Astrocyte of the cerebellum (primary cell): ENCODE results near the gene KIFC1.
"Not testable (repeated sequence)": the region's sequence is repeated elsewhere in the genome, so short reads cannot be mapped to it uniquely, and the experiment has no call there.

Experiments
- DNase-seq: peaks from one replicate; pipeline ENCODE4 v3.0.0-alpha.2; 2011; ENCODE audit warnings: low read depth
- H3K4me3 ChIP-seq: 2 replicates; pipeline ENCODE4 v1.5.1; 2011; ENCODE audit warnings: mild to moderate bottlenecking, low read depth, low read length, moderate library complexity
- in situ Hi-C: cut with HindIII; loops from 2 replicates; pipeline ENCODE4 v1.10.0; 2017; ENCODE audit warnings: low sequenced_read_pairs
- TF ChIP-seq, protein P1 (sequence below): IDR thresholded peaks from 2 replicates; pipeline ENCODE4 v1.5.1; 2012; ENCODE audit warnings: low read length, low read depth, moderate library complexity, mild to moderate bottlenecking; ENCODE audit errors: missing control alignments

KIFC1 gene

DNA sequence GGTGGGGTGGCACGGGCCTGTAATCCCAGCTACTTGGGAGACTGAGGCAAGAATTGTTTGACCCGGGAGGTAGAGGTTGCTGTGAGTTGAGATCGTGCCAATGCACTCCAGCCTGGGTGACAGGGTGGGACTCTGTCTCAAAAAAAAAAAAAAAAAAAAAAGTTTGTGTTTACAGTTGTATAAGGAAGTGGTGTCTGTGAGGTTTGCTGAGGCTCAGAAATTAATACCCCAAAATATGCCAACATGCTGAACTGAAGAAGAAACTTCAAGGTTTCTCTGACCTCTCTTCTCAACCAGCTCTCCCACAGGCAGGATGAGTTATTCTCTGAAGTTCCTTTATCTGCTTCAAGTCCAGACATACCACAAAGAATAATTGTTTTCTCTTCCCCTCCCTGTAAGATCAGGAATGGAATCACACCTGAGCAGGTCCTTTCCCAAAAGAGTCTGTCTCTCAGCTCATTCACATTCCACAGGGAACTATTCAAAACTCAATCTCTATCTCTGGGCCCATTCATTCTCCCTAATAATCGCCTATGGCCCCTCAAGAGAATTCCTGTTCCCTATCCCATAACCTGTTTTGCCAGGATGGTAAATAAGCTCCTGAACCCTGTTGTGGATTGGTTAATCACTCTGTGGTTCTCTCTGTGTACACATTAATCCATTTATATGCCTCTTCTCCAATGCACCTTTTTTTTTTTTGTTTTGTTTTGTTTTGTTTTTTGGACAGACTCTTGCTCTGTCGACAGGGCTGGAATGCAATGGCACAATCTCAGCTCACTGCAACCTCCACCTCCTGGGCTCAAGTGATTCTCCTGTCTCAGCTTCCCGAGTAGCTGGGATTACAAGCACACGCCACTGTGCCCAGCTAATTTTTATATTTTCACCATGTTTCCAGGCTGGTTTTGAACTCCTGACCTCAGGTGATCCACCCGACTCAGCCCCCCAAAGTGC, 17.4 kb upstream of the KIFC1 start:
- TF ChIP-seq, protein P1, sequence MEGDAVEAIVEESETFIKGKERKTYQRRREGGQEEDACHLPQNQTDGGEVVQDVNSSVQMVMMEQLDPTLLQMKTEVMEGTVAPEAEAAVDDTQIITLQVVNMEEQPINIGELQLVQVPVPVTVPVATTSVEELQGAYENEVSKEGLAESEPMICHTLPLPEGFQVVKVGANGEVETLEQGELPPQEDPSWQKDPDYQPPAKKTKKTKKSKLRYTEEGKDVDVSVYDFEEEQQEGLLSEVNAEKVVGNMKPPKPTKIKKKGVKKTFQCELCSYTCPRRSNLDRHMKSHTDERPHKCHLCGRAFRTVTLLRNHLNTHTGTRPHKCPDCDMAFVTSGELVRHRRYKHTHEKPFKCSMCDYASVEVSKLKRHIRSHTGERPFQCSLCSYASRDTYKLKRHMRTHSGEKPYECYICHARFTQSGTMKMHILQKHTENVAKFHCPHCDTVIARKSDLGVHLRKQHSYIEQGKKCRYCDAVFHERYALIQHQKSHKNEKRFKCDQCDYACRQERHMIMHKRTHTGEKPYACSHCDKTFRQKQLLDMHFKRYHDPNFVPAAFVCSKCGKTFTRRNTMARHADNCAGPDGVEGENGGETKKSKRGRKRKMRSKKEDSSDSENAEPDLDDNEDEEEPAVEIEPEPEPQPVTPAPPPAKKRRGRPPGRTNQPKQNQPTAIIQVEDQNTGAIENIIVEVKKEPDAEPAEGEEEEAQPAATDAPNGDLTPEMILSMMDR = no peak
- in situ Hi-C loops = no loop called here
- no peak overlapping the region for H3K4me3 ChIP-seq
- no peak for DNase-seq

DNA sequence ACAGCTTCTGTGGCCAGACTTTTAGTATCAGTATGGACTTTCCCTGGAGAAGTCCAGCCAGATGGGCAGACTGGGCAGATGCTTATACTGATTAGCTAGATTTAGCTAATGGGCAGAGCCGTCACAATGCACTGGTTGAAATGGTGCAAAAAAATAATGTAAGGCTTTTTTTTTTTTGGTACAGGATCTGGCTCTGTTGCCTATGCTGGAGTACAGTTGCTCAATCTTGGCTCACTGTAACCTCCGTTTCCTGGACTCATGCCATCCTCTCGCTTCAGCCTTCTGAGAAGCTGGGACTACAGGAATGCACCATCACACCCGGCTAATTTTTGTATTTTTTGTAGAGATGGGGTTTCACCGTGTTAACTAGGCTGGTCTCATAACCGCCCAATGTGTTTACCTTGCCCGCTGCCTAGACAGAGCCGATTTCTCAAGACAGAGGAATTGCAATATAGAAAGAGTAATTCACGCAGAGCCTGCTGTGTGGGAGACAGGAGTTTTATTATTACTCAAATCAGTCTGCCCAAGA, 16.4 kb upstream of the KIFC1 start:
- TF ChIP-seq, protein P1 = no peak
- in situ Hi-C loops = no loop called here
- H3K4me3 ChIP-seq = no peak overlapping the region
- peak; percentile 89 for DNase-seq

DNA sequence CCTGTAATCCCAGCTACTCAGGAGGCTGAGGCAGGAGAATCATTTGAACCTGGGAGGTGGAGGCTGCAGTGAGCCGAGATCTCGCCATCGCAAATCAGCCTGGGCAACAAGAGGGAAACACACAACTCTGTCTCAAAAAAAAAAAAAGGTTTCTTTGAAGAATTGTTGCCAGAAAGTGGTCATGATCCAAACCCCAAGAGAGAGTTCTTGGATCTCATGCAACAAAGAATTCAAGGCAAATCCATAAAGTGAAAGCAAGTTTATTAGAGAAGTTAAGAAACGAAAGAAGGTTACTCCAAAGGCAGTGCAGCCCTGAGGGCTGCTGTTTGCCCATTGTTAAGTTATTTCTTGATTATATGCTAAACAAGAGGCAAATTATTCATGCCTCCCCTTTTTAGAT, 14.5 kb upstream of the KIFC1 start:
- no peak for DNase-seq
- in situ Hi-C loops = no loop called here
- TF ChIP-seq, protein P1 = no peak
- H3K4me3 ChIP-seq = no peak overlapping the region

DNA sequence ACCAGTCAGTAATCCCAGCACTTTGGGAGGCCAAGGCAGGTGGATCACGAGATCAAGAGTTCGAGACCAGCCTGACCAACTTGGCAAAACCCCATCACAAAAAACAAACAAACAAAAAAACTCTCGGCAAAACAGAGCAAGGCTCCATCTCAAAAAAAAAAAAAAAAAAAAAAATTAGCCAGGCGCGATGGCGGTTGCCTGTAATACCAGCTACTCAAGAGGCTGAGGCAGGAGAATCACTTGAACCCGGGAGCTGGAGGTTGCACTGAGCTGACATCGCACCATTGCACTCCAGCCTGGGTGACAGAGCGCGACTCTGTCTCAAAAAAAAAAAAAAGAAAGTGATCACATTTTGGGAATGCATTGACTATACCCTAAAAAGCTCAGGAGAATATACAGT, 12.4 kb upstream of the KIFC1 start:
- in situ Hi-C loops, H3K4me3 ChIP-seq, DNase-seq: not testable (repeated sequence)

DNA sequence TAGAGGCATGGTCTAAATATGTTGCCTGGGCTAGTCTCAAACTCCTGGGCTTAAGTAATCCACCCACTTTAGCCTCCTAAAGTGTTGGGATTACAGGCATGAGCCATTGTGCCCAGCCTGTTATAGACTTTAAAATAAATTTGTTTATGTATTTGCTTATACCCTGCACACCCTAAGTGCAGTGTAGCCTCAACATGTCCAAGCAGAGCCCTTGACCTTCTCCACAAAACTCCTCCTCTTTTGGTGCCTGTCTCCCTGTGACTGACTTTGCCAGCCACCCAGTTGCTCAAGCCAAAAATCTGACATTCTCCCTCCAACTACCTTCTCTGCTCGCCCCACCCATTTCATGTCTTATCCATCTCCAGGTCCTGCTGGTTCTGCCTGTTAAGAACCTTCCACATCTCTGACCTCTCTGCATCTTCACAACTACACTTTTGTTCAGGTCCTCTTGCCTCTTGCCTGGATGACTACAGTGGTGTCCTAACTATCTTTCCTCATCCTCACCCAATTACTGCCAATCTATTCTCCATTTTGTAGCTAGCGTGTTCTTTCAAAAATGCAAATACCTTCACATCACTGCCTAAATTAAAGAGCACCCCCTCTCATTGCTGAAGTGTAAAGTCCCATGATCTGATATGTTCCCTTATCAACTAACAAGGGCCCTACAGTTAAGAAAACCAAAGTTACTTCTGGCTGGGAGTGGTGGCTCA, 11.2 kb upstream of the KIFC1 start:
- H3K4me3 ChIP-seq = no peak overlapping the region
- TF ChIP-seq, protein P1 = no peak
- in situ Hi-C loops = no loop called here
- DNase-seq = no peak

DNA sequence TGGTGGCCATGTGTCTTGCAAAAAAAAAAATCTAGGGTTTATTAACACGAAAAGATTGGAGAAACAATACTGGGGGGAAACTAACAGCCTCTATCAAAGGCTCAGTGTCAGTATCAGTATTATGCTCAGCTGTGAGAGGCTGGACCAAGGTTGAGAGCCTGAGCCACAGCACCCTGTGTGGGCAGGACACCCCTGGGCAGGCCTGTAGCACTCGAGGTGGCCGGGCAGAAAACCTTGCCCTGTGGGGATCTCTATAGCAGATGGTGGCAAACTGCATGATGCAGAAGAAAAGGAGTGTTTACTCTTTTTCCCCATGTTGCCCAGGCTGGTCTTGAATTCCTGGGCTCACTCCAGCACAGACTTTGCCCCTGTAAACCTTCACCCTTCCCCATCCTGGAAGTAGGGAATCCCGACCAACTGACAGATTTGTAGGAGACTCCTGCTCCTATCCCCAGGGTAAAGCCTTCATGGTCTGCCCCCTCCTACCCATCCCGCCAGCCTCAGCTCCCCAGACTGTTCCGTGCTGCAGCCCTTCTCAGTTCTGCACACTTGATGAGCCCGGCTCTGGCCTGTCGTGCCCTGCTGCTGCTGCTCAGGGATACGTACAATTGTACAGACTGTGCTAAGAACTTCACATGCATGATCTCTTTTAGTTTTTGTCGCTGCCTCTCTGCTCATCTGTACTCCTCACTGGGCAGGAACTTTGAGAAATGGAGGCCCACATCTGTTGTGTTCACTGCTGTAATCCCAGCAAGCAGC, 8.0 kb upstream of the KIFC1 start:
- TF ChIP-seq, protein P1 = no peak
- DNase-seq = no peak
- no peak overlapping the region for H3K4me3 ChIP-seq
- in situ Hi-C loops = no loop called here
